Neural cell (in vitro differentiated cells): ENCODE data around the gene FAM53A. TPM values are rescaled to one million over a fixed set of nuclear protein-coding genes. Genes with fewer than 3 reads are reported as not detected.

Experiments
- H2AFZ ChIP-seq: fragments of 200-600, 300-800 bp; sonication (generic), shearing (Covaris generic); 2 replicates; pipeline ENCODE4 v1.6.0; 2014; ENCODE audit warnings: low read depth, mild to moderate bottlenecking, antibody characterized with exemption, low read length, moderate library complexity
- H3F3A ChIP-seq: fragments of 200-600 bp; shearing (Covaris generic); 2 replicates; pipeline ENCODE4 v1.6.1; 2016; ENCODE audit warnings: mild to moderate bottlenecking, moderate library complexity, mixed read lengths, antibody characterized with exemption, low read length; ENCODE audit not compliant: insufficient read depth, poor library complexity, severe bottlenecking
- H3K27ac ChIP-seq: fragments of 200-600, 300-800 bp; sonication (generic), shearing (Covaris generic); 2 replicates; pipeline ENCODE4 v1.5.1; 2014; ENCODE audit warnings: mild to moderate bottlenecking, low read length, moderate library complexity
- H3K27me3 ChIP-seq: fragments of 300-800, 200-600 bp; sonication (generic), shearing (Covaris generic); 2 replicates; pipeline ENCODE4 v1.6.0; 2014; ENCODE audit warnings: mild to moderate bottlenecking, low read depth, low read length, moderate library complexity; ENCODE audit not compliant: insufficient read depth
- H3K36me3 ChIP-seq: fragments of 300-800, 200-600 bp; sonication (generic), shearing (Covaris generic); 2 replicates; pipeline ENCODE4 v1.5.1; 2014; ENCODE audit warnings: mild to moderate bottlenecking, antibody characterized with exemption, low read length, moderate library complexity; ENCODE audit not compliant: insufficient read depth
- H3K4me2 ChIP-seq: fragments of 300-800, 200-600 bp; sonication (generic), shearing (Covaris generic); 2 replicates; pipeline ENCODE4 v1.6.0; 2014; ENCODE audit warnings: mild to moderate bottlenecking, low read length
- H3K4me3 ChIP-seq: fragments of 300-800, 200-600 bp; sonication (generic), shearing (Covaris generic); 2 replicates; pipeline ENCODE4 v1.5.1; 2014; ENCODE audit warnings: mild to moderate bottlenecking, low read length, moderate library complexity
- H3K79me2 ChIP-seq: fragments of 200-600 bp; shearing (Covaris generic); replicated peaks from 2 replicates; pipeline ENCODE4 v1.6.0; 2014; ENCODE audit warnings: mild to moderate bottlenecking, low read length, moderate library complexity; ENCODE audit not compliant: insufficient read depth
- H3K9ac ChIP-seq: fragments of 300-800, 200-600 bp; sonication (generic), shearing (Covaris generic); 2 replicates; pipeline ENCODE4 v1.6.1; 2016; ENCODE audit warnings: mild to moderate bottlenecking, low read length, mixed read lengths
- H3K9me2 ChIP-seq: fragments of 200-600 bp; shearing (Covaris generic); 2 replicates; pipeline ENCODE4 v1.6.1; 2016; ENCODE audit warnings: mild to moderate bottlenecking, low read length, mixed read lengths; ENCODE audit not compliant: insufficient read depth
- H3K9me3 ChIP-seq: fragments of 200-600, 300-800 bp; sonication (generic), shearing (Covaris generic); 2 replicates; pipeline ENCODE4 v1.6.1; 2016; ENCODE audit warnings: mild to moderate bottlenecking, mixed run types, low read length, moderate library complexity, mixed read lengths
- H4K20me1 ChIP-seq: fragments of 200-600 bp; shearing (Covaris generic); 2 replicates; pipeline ENCODE4 v1.6.1; 2016; ENCODE audit warnings: mild to moderate bottlenecking, mixed run types; ENCODE audit not compliant: insufficient read depth
- CTCF ChIP-seq: fragments of 450-650 bp; IDR thresholded peaks from 2 replicates; pipeline ENCODE4 v1.5.1; 2014; ENCODE audit warnings: antibody characterized with exemption, mild to moderate bottlenecking, moderate library complexity; ENCODE audit not compliant: poor library complexity, severe bottlenecking
- EP300 ChIP-seq: fragments of 450-650 bp; conservative IDR thresholded peaks from 2 replicates; pipeline ENCODE4 v1.6.1; 2014; ENCODE audit warnings: antibody characterized with exemption, mild to moderate bottlenecking, moderate library complexity; ENCODE audit not compliant: poor library complexity, severe bottlenecking
- EZH2 ChIP-seq: fragments of 200-600, 300-800 bp; shearing (Covaris generic), sonication (generic); IDR thresholded peaks from 2 replicates; pipeline ENCODE4 v1.6.1; 2014; ENCODE audit warnings: antibody characterized with exemption, low read length, borderline replicate concordance, mild to moderate bottlenecking; ENCODE audit not compliant: insufficient read depth, poor library complexity, severe bottlenecking
- MXI1 ChIP-seq: fragments of 450-650 bp; conservative IDR thresholded peaks from 2 replicates; pipeline ENCODE4 v1.6.1; 2014; ENCODE audit warnings: antibody characterized with exemption, mild to moderate bottlenecking; ENCODE audit not compliant: poor library complexity, severe bottlenecking
- POLR2AphosphoS5 ChIP-seq: IDR thresholded peaks from 2 replicates; pipeline ENCODE4 v1.6.1; 2012
- RAD21 ChIP-seq: fragments of 450-650 bp; conservative IDR thresholded peaks from 2 replicates; pipeline ENCODE4 v1.6.1; 2014; ENCODE audit warnings: antibody characterized with exemption, mild to moderate bottlenecking, moderate library complexity
- REST ChIP-seq: IDR thresholded peaks from 2 replicates; pipeline ENCODE4 v1.6.1; 2012; ENCODE audit warnings: borderline replicate concordance
- SMC3 ChIP-seq: fragments of 450-650 bp; conservative IDR thresholded peaks from 2 replicates; pipeline ENCODE4 v1.6.1; 2014; ENCODE audit warnings: antibody characterized with exemption, mild to moderate bottlenecking, moderate library complexity; ENCODE audit not compliant: poor library complexity
- TAF1 ChIP-seq: IDR thresholded peaks from 2 replicates; pipeline ENCODE4 v1.6.1; 2012; ENCODE audit warnings: low read depth
- polyA plus RNA-seq: library from polyadenylated mRNA; depleted of rRNA; stranded (reverse); fragments of >200 nt; gene quantifications from 2 replicates; pipeline ENCODE4 v1.2.3, GENCODE V29; 2014

Gene FAM53A
- polyA plus RNA-seq, 1 donor from 2014 or later, result not detected

- no peak overlapping the region for H3K27ac ChIP-seq
- no peaks in the 10 kb centered on the region for H3K9me3 ChIP-seq
- no peak overlapping the region for H3K4me2 ChIP-seq
These were observed 14.3 kb downstream of the FAM53A start for GRCh38 chr4:1669850-1670249.

GRCh38 chr4:1669270-1669669 is 14.8 kb downstream of the FAM53A start:
- Histone ChIP-seq H3K36me3 (no peaks in the 10 kb centered on the region), H3K9me3 (no peaks in the 10 kb centered on the region), H3K79me2 (no peaks in the 10 kb centered on the region), H3K9me2 (no peaks in the 10 kb centered on the region), H3K9ac (no peak overlapping the region), H3K4me3 (no peak overlapping the region), H4K20me1 (no peaks in the 10 kb centered on the region), H3F3A (no peaks in the 10 kb centered on the region), H2AFZ (no peak overlapping the region), H3K27me3 (no peaks in the 10 kb centered on the region), H3K4me2 (no peak overlapping the region), H3K27ac (no peak overlapping the region)
- no peak for TF ChIP-seq CTCF
- no peak for TF ChIP-seq SMC3
- no peak for TF ChIP-seq EZH2
- TF ChIP-seq MXI1, result no peak
- no peak for TF ChIP-seq POLR2AphosphoS5
- TF ChIP-seq EP300, result no peak

More at GRCh38 chr4:1669850-1670249, 14.3 kb downstream of the FAM53A start:
- no peaks in the 10 kb centered on the region for H3K79me2 ChIP-seq
- no peaks in the 10 kb centered on the region for H3F3A ChIP-seq
- no peaks in the 10 kb centered on the region for H3K9me2 ChIP-seq
- no peak overlapping the region for H2AFZ ChIP-seq
- H3K9ac ChIP-seq, result no peak overlapping the region
- no peak for TF ChIP-seq EP300
- no peak for TF ChIP-seq POLR2AphosphoS5
- TF ChIP-seq MXI1, result no peak
- no peak for TF ChIP-seq SMC3
- TF ChIP-seq TAF1, result no peak
- TF ChIP-seq CTCF, result no peak
- no peak for TF ChIP-seq EZH2
- no peak for TF ChIP-seq REST
- TF ChIP-seq RAD21, result no peak
- H3K27me3 ChIP-seq, result no peaks in the 10 kb centered on the region
- H3K36me3 ChIP-seq, result no peaks in the 10 kb centered on the region
- H4K20me1 ChIP-seq, result no peaks in the 10 kb centered on the region
- no peak overlapping the region for H3K4me3 ChIP-seq
